ENCODE measurements around the gene POU2F2.

- TF ChIP-seq CTCF (IDR thresholded peaks at IDR 0.05) (no peak), POLR2A (IDR thresholded peaks at IDR 0.05) (no peak), POLR2AphosphoS5 (IDR thresholded peaks at IDR 0.05) (no peak)
Observed at GRCh38 chr19:42051166-42052115, 80.8 kb downstream of the POU2F2 start.
